Measurements from ENCODE around the gene CHFR. TPM values are rescaled to one million over a fixed set of nuclear protein-coding genes. Genes with fewer than 3 reads are reported as not detected.

Gene CHFR
- total RNA-seq, 1 experiment from 2014 or later, result 49.5 TPM

GRCh38 chr12:132873724-132874123 is 13.7 kb downstream of the CHFR start:
- BruUV-seq (replicated peaks), result no TSS peak
- H3K36me3 Mint-ChIP-seq (ENCODE audit: insufficient read depth, unreplicated experiment), result peaks cover 57% of the 10 kb centered on the region
- H3K27ac Mint-ChIP-seq (ENCODE audit: unreplicated experiment), result no peak overlapping the region
- no peak for TF ChIP-seq CTCF (IDR thresholded peaks at IDR 0.05; ENCODE audit: unreplicated experiment)
- H3K4me3 Mint-ChIP-seq (ENCODE audit: low read depth, unreplicated experiment), result no peak overlapping the region
- no peak for DNase-seq
- intact Hi-C loops (cut with micrococcal nuclease; ENCODE audit: unreplicated experiment), result no loop called here
- no peaks in the 10 kb centered on the region for H3K27me3 Mint-ChIP-seq (ENCODE audit: unreplicated experiment)
- CTCF ChIA-PET, result no interaction called here
- no peaks in the 10 kb centered on the region for H3K4me1 Mint-ChIP-seq (ENCODE audit: low read depth, unreplicated experiment)
- peaks cover 3% of the 10 kb centered on the region for H3K9me3 Mint-ChIP-seq (ENCODE audit: low read depth, unreplicated experiment)

- CTCF ChIA-PET, result interaction anchor here (0.6 kb wide), 1 partner anchor 9 kb away, joined by 4 read pairs; no protein-coding TSS in a partner anchor
- H3K4me3 Mint-ChIP-seq (ENCODE audit: low read depth, unreplicated experiment), result no peak overlapping the region
- no peaks in the 10 kb centered on the region for H3K27me3 Mint-ChIP-seq (ENCODE audit: unreplicated experiment)
- no peaks in the 10 kb centered on the region for H3K4me1 Mint-ChIP-seq (ENCODE audit: low read depth, unreplicated experiment)
- peaks cover 56% of the 10 kb centered on the region for H3K36me3 Mint-ChIP-seq (ENCODE audit: insufficient read depth, unreplicated experiment)
- peaks cover 4% of the 10 kb centered on the region for H3K9me3 Mint-ChIP-seq (ENCODE audit: low read depth, unreplicated experiment)
- no peak overlapping the region for H3K27ac Mint-ChIP-seq (ENCODE audit: unreplicated experiment)
- BruUV-seq (replicated peaks), result no TSS peak
- intact Hi-C loops (cut with micrococcal nuclease; ENCODE audit: unreplicated experiment), result no loop called here
- DNase-seq, result no peak
- TF ChIP-seq CTCF (IDR thresholded peaks at IDR 0.05; ENCODE audit: unreplicated experiment), result no peak
Observed at GRCh38 chr12:132872975-132873421, 14.4 kb downstream of the CHFR start.

- no peak for DNase-seq
- intact Hi-C loops (cut with micrococcal nuclease; ENCODE audit: unreplicated experiment), result no loop called here
- CTCF ChIA-PET, result no interaction called here
- H3K4me1 Mint-ChIP-seq (ENCODE audit: low read depth, unreplicated experiment), result no peaks in the 10 kb centered on the region
- no peaks in the 10 kb centered on the region for H3K27me3 Mint-ChIP-seq (ENCODE audit: unreplicated experiment)
- no TSS peak for BruUV-seq (replicated peaks)
- no peak overlapping the region for H3K27ac Mint-ChIP-seq (ENCODE audit: unreplicated experiment)
- H3K9me3 Mint-ChIP-seq (ENCODE audit: low read depth, unreplicated experiment), result peaks cover 9% of the 10 kb centered on the region
- no peak overlapping the region for H3K4me3 Mint-ChIP-seq (ENCODE audit: low read depth, unreplicated experiment)
- no peak for TF ChIP-seq CTCF (IDR thresholded peaks at IDR 0.05; ENCODE audit: unreplicated experiment)
- H3K36me3 Mint-ChIP-seq (ENCODE audit: insufficient read depth, unreplicated experiment), result peaks cover 52% of the 10 kb centered on the region
Observed at GRCh38 chr12:132872073-132872855, 15.1 kb downstream of the CHFR start.

- no peak for TF ChIP-seq CTCF (IDR thresholded peaks at IDR 0.05; ENCODE audit: unreplicated experiment)
- CTCF ChIA-PET, result no interaction called here
- intact Hi-C loops (cut with micrococcal nuclease; ENCODE audit: unreplicated experiment), result no loop called here
- Mint-ChIP-seq H3K9me3 (ENCODE audit: low read depth, unreplicated experiment) (peaks cover 11% of the 10 kb centered on the region), H3K4me1 (ENCODE audit: low read depth, unreplicated experiment) (no peaks in the 10 kb centered on the region), H3K27ac (ENCODE audit: unreplicated experiment) (no peak overlapping the region), H3K4me3 (ENCODE audit: low read depth, unreplicated experiment) (no peak overlapping the region), H3K27me3 (ENCODE audit: unreplicated experiment) (no peaks in the 10 kb centered on the region), H3K36me3 (ENCODE audit: insufficient read depth, unreplicated experiment) (peaks cover 45% of the 10 kb centered on the region)
- BruUV-seq (replicated peaks), result no TSS peak
- no peak for DNase-seq
Observed at GRCh38 chr12:132869551-132869950, 17.9 kb downstream of the CHFR start.

Measured in Calu3 (cell line).